ENCODE data around the gene TRIP10. TPM values are rescaled to one million over a fixed set of nuclear protein-coding genes. Genes with fewer than 3 reads are reported as not detected.

Gene TRIP10
- total and polyA plus RNA-seq, 2 of the 13 experiments (the other 11 are each of a cell fraction or from before 2014, with no cell fraction given) = 32.5 to 33.2 TPM

- TF ChIP-seq ZKSCAN1 (IDR thresholded peaks at IDR 0.05; ENCODE audit: low read length) (no peak), RXRA (CRISPR knock-in tag; IDR thresholded peaks at IDR 0.05) (peak; percentile 99), SMYD3 (CRISPR knock-in tag; IDR thresholded peaks at IDR 0.05) (peak; percentile 83), TP53 (CRISPR knock-in tag; conservative IDR thresholded peaks at IDR 0.05) (no peak; the same call in 1 of the 2 replicates), MIER3 (CRISPR knock-in tag; IDR thresholded peaks at IDR 0.05; ENCODE audit: borderline replicate concordance) (peak; percentile 94; the same call in 1 of the 2 replicates), ZGPAT (CRISPR knock-in tag; IDR thresholded peaks at IDR 0.05) (peak; percentile 94; the same call in 1 of the 2 replicates), MXD4 (CRISPR knock-in tag; IDR thresholded peaks at IDR 0.05) (peak; percentile 64; the same call in 1 of the 2 replicates), ZNF180 (CRISPR knock-in tag; IDR thresholded peaks at IDR 0.05; ENCODE audit: borderline replicate concordance, low read depth) (no peak), RFX5 (IDR thresholded peaks at IDR 0.05; ENCODE audit: low read depth, low read length) (no peak), ZNF546 (CRISPR knock-in tag; conservative IDR thresholded peaks at IDR 0.05) (0 out of 2 replicates have a peak, but pooled peaks have one; percentile 72), SATB2 (CRISPR knock-in tag; IDR thresholded peaks at IDR 0.05) (peak; percentile 18; the same call in 1 of the 2 replicates), FOXA1 (IDR thresholded peaks at IDR 0.05) (no peak), FOXA1 (CRISPR knock-in tag; IDR thresholded peaks at IDR 0.05) (peak; percentile 40), ATF3 (CRISPR knock-in tag; IDR thresholded peaks at IDR 0.05) (peak; percentile 27; the same call in 1 of the 2 replicates), CSRNP2 (CRISPR knock-in tag; conservative IDR thresholded peaks at IDR 0.05; ENCODE audit: low read depth) (no peak), ZC3H4 (CRISPR knock-in tag; IDR thresholded peaks at IDR 0.05; ENCODE audit: borderline replicate concordance) (peak; percentile 92), NFIC (IDR thresholded peaks at IDR 0.05; ENCODE audit: low read length) (peak; percentile 73), RELA (CRISPR knock-in tag; IDR thresholded peaks at IDR 0.05) (peak; percentile 100), ESRRA (CRISPR knock-in tag; IDR thresholded peaks at IDR 0.05; ENCODE audit: low read depth) (peak; percentile 96), ZNF850 (CRISPR knock-in tag; conservative IDR thresholded peaks at IDR 0.05) (no peak), TOE1 (CRISPR knock-in tag; IDR thresholded peaks at IDR 0.05) (peak; percentile 78; the same call in 1 of the 2 replicates), ZNF800 (CRISPR knock-in tag; IDR thresholded peaks at IDR 0.05) (0 out of 2 replicates have a peak, but pooled peaks have one; percentile 25), ZNF260 (CRISPR knock-in tag; IDR thresholded peaks at IDR 0.05; ENCODE audit: borderline replicate concordance, low read depth) (no peak), SMARCE1 (IDR thresholded peaks at IDR 0.05; ENCODE audit: borderline replicate concordance) (no peak), ZNF841 (CRISPR knock-in tag; IDR thresholded peaks at IDR 0.05; ENCODE audit: borderline replicate concordance) (no peak), GATAD2A (CRISPR knock-in tag; IDR thresholded peaks at IDR 0.05) (peak; percentile 92), ATM (IDR thresholded peaks at IDR 0.05; ENCODE audit: borderline replicate concordance) (no peak), MTA1 (CRISPR knock-in tag; IDR thresholded peaks at IDR 0.05; ENCODE audit: borderline replicate concordance) (peak; percentile 98)
Measured at GRCh38 chr19:6720369-6721137, 18.9 kb upstream of the TRIP10 start, which contains the start of gene C3 (continued).

All from HepG2 (cell line).